CD4-positive, alpha-beta memory T cell (primary cell): Measurements from ENCODE around the gene CNOT4. TPM values are rescaled to one million over a fixed set of nuclear protein-coding genes. Genes with fewer than 3 reads are reported as not detected.

ENCODE experiments used
- CTCF ChIA-PET: fragments of 350-600 bp; sonication (Branson Sonifier 250); formaldehyde crosslinking; loops from one replicate; lab custom pipeline; 2021; ENCODE audit warnings: inconsistent platforms; ENCODE audit not compliant: partially characterized antibody; lab: Charles Lee
- POLR2A ChIA-PET: fragments of 350-600 bp; sonication (Branson Sonifier 250); formaldehyde crosslinking; loops from one replicate; lab custom pipeline; 2021; ENCODE audit not compliant: partially characterized antibody; lab: Charles Lee
- DNase-seq, 5 donors: peaks; one replicate each; pipeline versions ENCODE4 v3.0.0 to v3.0.0-alpha.2; 2020 to 2022; ENCODE audit warnings: mixed read lengths in 1 of 5
- H3K27ac ChIP-seq: one replicate; pipeline ENCODE4 v1.7.0; 2013; ENCODE audit warnings: low read depth, low read length
- H3K27me3 ChIP-seq: 2 replicates; pipeline ENCODE4 v1.7.0; 2013; ENCODE audit warnings: mild to moderate bottlenecking, low read length, moderate library complexity; ENCODE audit not compliant: insufficient read depth
- H3K36me3 ChIP-seq: 2 replicates; pipeline ENCODE4 v1.7.0; 2013; ENCODE audit warnings: mild to moderate bottlenecking, low read length, moderate library complexity; ENCODE audit not compliant: insufficient read depth
- H3K4me1 ChIP-seq: 2 replicates; pipeline ENCODE4 v1.7.0; 2013; ENCODE audit warnings: mild to moderate bottlenecking, low read length, moderate library complexity; ENCODE audit not compliant: insufficient read depth
- H3K4me3 ChIP-seq, 2 donors: one replicate each; pipeline ENCODE4 v1.7.0; 2013; ENCODE audit warnings: low read length in 2 of 2, mild to moderate bottlenecking in 1 of 2
- H3K9me3 ChIP-seq, 2 donors: one replicate each; pipeline ENCODE4 v1.7.0; 2013; ENCODE audit warnings: low read length in 2 of 2, control low read depth in 1 of 2; ENCODE audit not compliant: control insufficient read depth in 1 of 2
- H3K27ac Mint-ChIP-seq, 7 donors: one replicate each; pipeline ENCODE4 v1.8.0; 2020 to 2021; ENCODE audit warnings: mixed read lengths in 7 of 7, mild to moderate bottlenecking in 6 of 7, inconsistent platforms in 3 of 7, moderate library complexity in 3 of 7
- H3K27me3 Mint-ChIP-seq, 2 donors: one replicate each; pipeline ENCODE4 v1.8.0; 2020 to 2021; ENCODE audit warnings: mixed read lengths in 2 of 2
- H3K36me3 Mint-ChIP-seq, 2 donors: one replicate each; pipeline ENCODE4 v1.8.0; 2020 to 2021; ENCODE audit warnings: mixed read lengths in 2 of 2, inconsistent platforms in 1 of 2, mild to moderate bottlenecking in 1 of 2
- H3K4me1 Mint-ChIP-seq, 4 donors: one replicate each; pipeline ENCODE4 v1.8.0; 2020 to 2021; ENCODE audit warnings: mixed read lengths in 4 of 4, mild to moderate bottlenecking in 1 of 4
- H3K4me3 Mint-ChIP-seq, 8 donors: one replicate each; pipeline ENCODE4 v1.8.0; 2020 to 2021; ENCODE audit warnings: mixed read lengths in 8 of 8, mild to moderate bottlenecking in 7 of 8, moderate library complexity in 6 of 8, inconsistent platforms in 3 of 8
- H3K9me3 Mint-ChIP-seq, 8 donors: one replicate each; pipeline ENCODE4 v1.8.0; 2020 to 2021; ENCODE audit warnings: mixed read lengths in 8 of 8, mild to moderate bottlenecking in 5 of 8, inconsistent platforms in 3 of 8, moderate library complexity in 1 of 8
- intact Hi-C: fragments of 100-400 bp; cut with micrococcal nuclease; formaldehyde crosslinking; loops from one replicate; pipeline ENCODE4 v1.15.1; 2023
- polyA plus RNA-seq, 2 donors: library from polyadenylated mRNA; unstranded; fragments of 300-500 nt; fragmentation: Illumina TruSeq; gene quantifications; one replicate each; pipeline ENCODE4 v1.2.3, GENCODE V29; 2021
- total RNA-seq, 2 experiments: library from RNA; stranded (reverse); gene quantifications; one replicate each; pipeline ENCODE4 v1.2.3, GENCODE V29; 2021

CNOT4 gene
- total and polyA plus RNA-seq, 4 experiments from 2014 or later = 11.1 to 35.0 (median 26.2) TPM

DNA sequence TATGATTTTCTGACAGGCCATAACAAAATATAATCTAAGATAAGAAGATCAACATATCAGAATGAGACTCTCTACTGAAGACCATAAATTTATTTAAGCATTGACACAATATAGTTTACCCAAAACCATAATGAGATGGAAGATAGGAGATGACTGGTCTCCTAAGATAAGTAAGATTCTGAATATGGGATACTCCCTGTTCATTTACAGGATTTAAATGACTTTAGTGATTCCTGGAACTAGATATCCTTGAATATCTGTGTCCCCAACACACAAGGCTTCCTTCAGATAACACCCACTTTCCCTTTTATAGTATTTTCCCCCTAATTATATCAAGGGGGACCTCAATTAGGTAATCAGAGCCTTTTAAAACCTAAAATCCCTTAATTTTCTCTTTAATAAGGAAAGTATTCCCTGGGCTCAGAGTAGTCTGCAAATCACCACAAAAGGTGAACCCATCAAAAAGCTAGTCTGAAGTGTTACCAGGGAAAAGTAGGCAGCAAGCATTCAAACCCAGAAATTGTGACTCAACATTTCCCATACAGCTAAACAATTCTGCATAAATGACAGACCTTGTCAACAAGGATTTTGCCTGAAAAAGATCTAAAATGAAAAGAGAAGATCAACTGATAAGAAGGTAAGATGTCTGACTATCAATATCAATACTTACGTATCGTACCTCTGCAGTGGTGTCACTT is 99.9 kb downstream of the CNOT4 start:
- no peaks in the 10 kb centered on the region for H3K9me3 ChIP-seq
- Mint-ChIP-seq H3K9me3 (no peaks in the 10 kb centered on the region), H3K4me1 (peaks cover 3 to 12% (median 4%) of the 10 kb centered on the region in 4 donors), H3K4me3 (no peak overlapping the region), H3K27ac (no peak overlapping the region), H3K36me3 (peaks cover 41 to 54% of the 10 kb centered on the region in 2 donors), H3K27me3 (no peaks in the 10 kb centered on the region)
- no peak overlapping the region for H3K4me3 ChIP-seq
- no peak for DNase-seq
- peaks cover 13% of the 10 kb centered on the region for H3K36me3 ChIP-seq
- no peaks in the 10 kb centered on the region for H3K4me1 ChIP-seq
- intact Hi-C loops = no loop called here
- POLR2A ChIA-PET = no interaction called here
- H3K27me3 ChIP-seq = no peaks in the 10 kb centered on the region
- CTCF ChIA-PET = no interaction called here
- H3K27ac ChIP-seq = no peak overlapping the region

DNA sequence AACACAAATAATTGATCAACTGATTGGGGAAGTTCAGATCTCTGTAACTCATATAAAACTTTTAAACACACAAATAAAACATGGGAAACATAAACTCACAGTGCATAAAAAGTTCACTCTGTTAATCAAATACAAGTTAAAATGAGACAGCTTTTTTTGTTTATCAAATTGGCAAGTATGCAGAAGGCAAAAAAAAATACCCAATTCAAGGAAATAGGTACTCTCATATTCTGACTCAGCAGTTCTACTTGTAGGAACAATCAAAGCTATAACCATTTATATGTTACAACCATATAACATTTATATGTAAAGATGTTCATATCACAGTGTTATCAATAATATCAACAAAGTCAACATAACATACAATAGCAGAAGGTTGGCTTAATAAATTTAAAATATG is 102.0 kb downstream of the CNOT4 start:
- H3K4me3 Mint-ChIP-seq = no peak overlapping the region
- H3K4me1 ChIP-seq = no peaks in the 10 kb centered on the region
- no peaks in the 10 kb centered on the region for H3K9me3 Mint-ChIP-seq
- CTCF ChIA-PET = no interaction called here
- no peaks in the 10 kb centered on the region for H3K9me3 ChIP-seq
- intact Hi-C loops = no loop called here
- peaks cover 26 to 40% of the 10 kb centered on the region in 2 donors for H3K36me3 Mint-ChIP-seq
- no peak overlapping the region for H3K27ac Mint-ChIP-seq
- no peak overlapping the region for H3K27ac ChIP-seq
- H3K36me3 ChIP-seq = peaks cover 10% of the 10 kb centered on the region
- no peaks in the 10 kb centered on the region for H3K27me3 Mint-ChIP-seq
- POLR2A ChIA-PET = no interaction called here
- no peak overlapping the region for H3K4me3 ChIP-seq
- no peak for DNase-seq
- peaks cover 0 to 10% (median 2%) of the 10 kb centered on the region in 4 donors for H3K4me1 Mint-ChIP-seq
- H3K27me3 ChIP-seq = no peaks in the 10 kb centered on the region

DNA sequence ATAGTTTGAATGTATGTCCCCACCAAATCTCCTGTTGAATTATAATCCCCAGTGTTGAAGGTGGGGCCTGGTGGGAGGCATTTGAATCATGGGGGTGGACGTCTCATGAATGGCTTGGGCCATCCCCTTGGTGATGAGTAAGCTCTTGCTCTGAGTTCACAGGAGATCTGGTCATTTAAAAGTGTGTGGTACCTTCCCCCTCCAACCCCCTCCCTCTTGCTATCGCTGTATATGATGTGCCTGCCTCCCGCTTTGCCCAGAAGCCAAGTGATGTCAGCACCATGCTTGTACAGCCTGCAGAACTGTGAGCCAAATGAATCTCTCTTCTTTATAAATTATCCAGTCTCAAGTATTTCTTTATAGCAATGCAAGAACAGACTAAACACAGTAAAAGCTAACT is 103.0 kb downstream of the CNOT4 start:
- no peaks in the 10 kb centered on the region for H3K9me3 Mint-ChIP-seq
- no peaks in the 10 kb centered on the region for H3K27me3 ChIP-seq
- H3K4me1 Mint-ChIP-seq = peaks cover 0 to 9% (median under 1%) of the 10 kb centered on the region in 4 donors
- H3K9me3 ChIP-seq = no peaks in the 10 kb centered on the region
- no peak overlapping the region for H3K4me3 ChIP-seq
- H3K4me1 ChIP-seq = no peaks in the 10 kb centered on the region
- no peaks in the 10 kb centered on the region for H3K27me3 Mint-ChIP-seq
- peaks cover 23 to 36% of the 10 kb centered on the region in 2 donors for H3K36me3 Mint-ChIP-seq
- peaks cover 10% of the 10 kb centered on the region for H3K36me3 ChIP-seq
- POLR2A ChIA-PET = no interaction called here
- H3K27ac Mint-ChIP-seq = no peak overlapping the region
- CTCF ChIA-PET = no interaction called here
- H3K4me3 Mint-ChIP-seq = no peak overlapping the region
- no peak for DNase-seq
- intact Hi-C loops = no loop called here
- H3K27ac ChIP-seq = no peak overlapping the region

DNA sequence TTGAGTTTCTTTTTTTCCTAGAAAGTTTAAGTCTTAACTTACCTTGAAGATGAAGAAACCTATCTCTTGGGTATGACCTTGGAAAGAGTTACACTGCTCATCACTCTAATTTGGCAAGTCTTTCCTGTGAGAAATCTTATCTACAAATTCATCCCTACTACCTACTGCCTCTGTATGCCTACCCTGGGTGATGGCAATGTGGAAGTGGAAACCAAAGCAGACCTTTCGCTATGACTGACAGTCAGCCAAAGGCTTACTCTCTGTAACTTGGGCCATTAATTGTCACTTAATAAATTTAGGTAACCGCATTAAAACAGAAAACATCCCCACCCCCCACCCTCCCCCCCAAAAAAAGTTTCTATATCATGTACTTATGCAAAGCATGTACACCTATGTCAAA is 103.9 kb downstream of the CNOT4 start:
- Mint-ChIP-seq H3K9me3 (no peaks in the 10 kb centered on the region), H3K36me3 (peaks cover 19 to 30% of the 10 kb centered on the region in 2 donors), H3K27ac (peak overlapping the region in 1 of 7 donors; percentile 2), H3K4me1 (peaks cover 0 to 9% (median under 1%) of the 10 kb centered on the region in 4 donors), H3K4me3 (no peak overlapping the region), H3K27me3 (no peaks in the 10 kb centered on the region)
- ChIA-PET POLR2A (no interaction called here), CTCF (no interaction called here)
- Histone ChIP-seq H3K27ac (no peak overlapping the region), H3K36me3 (peaks cover 6% of the 10 kb centered on the region), H3K9me3 (no peaks in the 10 kb centered on the region), H3K4me3 (no peak overlapping the region), H3K27me3 (no peaks in the 10 kb centered on the region), H3K4me1 (no peaks in the 10 kb centered on the region)
- intact Hi-C loops = no loop called here
- no peak for DNase-seq

DNA sequence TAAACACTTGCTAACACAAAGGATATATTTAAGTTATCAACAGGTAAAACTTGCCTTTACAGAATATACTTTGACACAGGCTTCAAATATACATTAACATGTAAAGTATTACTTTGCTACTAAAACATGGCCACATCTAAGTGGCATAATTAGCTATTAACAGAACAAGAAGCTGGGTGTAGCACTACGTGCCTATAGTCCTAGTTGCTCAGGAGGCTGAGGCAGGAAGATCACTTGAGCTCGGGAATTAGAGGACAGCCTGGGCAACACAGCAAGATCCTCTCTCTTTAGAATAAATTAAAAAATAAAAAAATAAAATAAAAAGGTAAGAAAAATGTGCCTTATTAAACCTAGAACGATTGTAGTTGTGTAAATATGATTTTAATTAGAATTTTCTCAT is 106.6 kb downstream of the CNOT4 start:
- ChIA-PET CTCF (no interaction called here), POLR2A (no interaction called here)
- Histone ChIP-seq H3K27me3 (no peaks in the 10 kb centered on the region), H3K4me1 (no peaks in the 10 kb centered on the region), H3K4me3 (no peak overlapping the region), H3K36me3 (no peaks in the 10 kb centered on the region), H3K27ac (no peak overlapping the region), H3K9me3 (no peaks in the 10 kb centered on the region)
- Mint-ChIP-seq H3K9me3 (no peaks in the 10 kb centered on the region), H3K4me1 (peaks cover 0 to 1% (median 0%) of the 10 kb centered on the region in 4 donors), H3K27me3 (no peaks in the 10 kb centered on the region), H3K27ac (peak overlapping the region in 1 of 7 donors; percentile 32), H3K4me3 (no peak overlapping the region), H3K36me3 (peaks cover 13 to 18% of the 10 kb centered on the region in 2 donors)
- intact Hi-C loops = no loop called here
- DNase-seq = no peak

DNA sequence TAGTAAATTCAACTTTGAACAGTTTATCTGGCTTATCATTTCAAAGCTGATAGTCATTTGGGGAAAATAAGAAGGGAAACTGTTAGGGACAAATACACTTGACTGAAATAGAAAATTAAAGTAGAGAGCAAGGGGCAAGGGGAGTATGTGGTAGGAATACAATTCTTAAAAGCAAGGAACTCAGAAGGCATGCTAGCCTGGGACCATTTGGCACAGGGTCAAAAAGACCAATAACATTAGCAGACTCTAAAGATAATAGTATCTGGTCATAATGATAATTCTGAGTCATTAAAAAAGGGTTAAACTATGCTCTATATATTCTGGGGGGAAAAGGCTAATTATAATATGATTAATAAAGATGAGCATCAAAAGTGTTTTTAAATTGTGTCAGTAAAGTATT is 112.2 kb downstream of the CNOT4 start:
- CTCF ChIA-PET = no interaction called here
- no peak for DNase-seq
- H3K4me3 ChIP-seq = no peak overlapping the region
- peaks cover 32 to 33% of the 10 kb centered on the region in 2 donors for H3K36me3 Mint-ChIP-seq
- POLR2A ChIA-PET = no interaction called here
- peak overlapping the region in 1 of 8 donors; percentile 45 for H3K4me3 Mint-ChIP-seq
- no peaks in the 10 kb centered on the region for H3K27me3 Mint-ChIP-seq
- no peak overlapping the region for H3K27ac Mint-ChIP-seq
- no peaks in the 10 kb centered on the region for H3K4me1 ChIP-seq
- no peak overlapping the region for H3K27ac ChIP-seq
- intact Hi-C loops = loop anchor here (10.0 kb wide), 1 partner anchor 113 kb away; no protein-coding TSS in a partner anchor
- H3K4me1 Mint-ChIP-seq = peaks cover 0 to 2% (median 0%) of the 10 kb centered on the region in 4 donors
- H3K9me3 Mint-ChIP-seq = no peaks in the 10 kb centered on the region
- peaks cover 6% of the 10 kb centered on the region for H3K36me3 ChIP-seq
- no peaks in the 10 kb centered on the region for H3K9me3 ChIP-seq
- H3K27me3 ChIP-seq = no peaks in the 10 kb centered on the region

DNA sequence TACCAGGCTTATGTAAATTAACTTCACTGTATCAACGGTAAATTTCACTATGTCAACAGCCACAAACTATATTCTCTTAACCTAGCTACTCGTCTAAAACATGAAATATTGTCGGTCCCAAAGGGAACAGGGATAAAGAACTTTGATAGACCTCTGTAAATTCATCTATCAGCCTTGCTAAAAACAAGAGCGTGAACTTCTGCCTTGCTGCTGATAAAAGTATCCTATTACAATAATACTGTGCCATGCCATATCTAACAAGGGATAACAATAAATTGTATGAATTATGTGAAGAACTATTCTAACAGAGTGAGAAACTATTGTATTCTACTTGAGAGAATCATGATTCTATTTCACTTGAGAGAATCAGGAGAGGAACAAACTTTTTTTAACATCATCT is 117.2 kb downstream of the CNOT4 start:
- H3K27ac Mint-ChIP-seq = no peak overlapping the region
- H3K27me3 ChIP-seq = no peaks in the 10 kb centered on the region
- no peak overlapping the region for H3K4me3 ChIP-seq
- CTCF ChIA-PET = no interaction called here
- no peaks in the 10 kb centered on the region for H3K27me3 Mint-ChIP-seq
- peaks cover 2 to 5% (median 4%) of the 10 kb centered on the region in 4 donors for H3K4me1 Mint-ChIP-seq
- POLR2A ChIA-PET = no interaction called here
- no peak overlapping the region for H3K4me3 Mint-ChIP-seq
- H3K27ac ChIP-seq = no peak overlapping the region
- no peaks in the 10 kb centered on the region for H3K9me3 ChIP-seq
- DNase-seq = no peak
- intact Hi-C loops = loop anchor here (10.0 kb wide), 1 partner anchor 108 kb away; no protein-coding TSS in a partner anchor
- H3K4me1 ChIP-seq = no peaks in the 10 kb centered on the region
- H3K36me3 Mint-ChIP-seq = peaks cover 40 to 47% of the 10 kb centered on the region in 2 donors
- H3K9me3 Mint-ChIP-seq = no peaks in the 10 kb centered on the region
- peaks cover 6% of the 10 kb centered on the region for H3K36me3 ChIP-seq
